ENCODE data around the gene ZC3H18.

Gene ZC3H18

DNA sequence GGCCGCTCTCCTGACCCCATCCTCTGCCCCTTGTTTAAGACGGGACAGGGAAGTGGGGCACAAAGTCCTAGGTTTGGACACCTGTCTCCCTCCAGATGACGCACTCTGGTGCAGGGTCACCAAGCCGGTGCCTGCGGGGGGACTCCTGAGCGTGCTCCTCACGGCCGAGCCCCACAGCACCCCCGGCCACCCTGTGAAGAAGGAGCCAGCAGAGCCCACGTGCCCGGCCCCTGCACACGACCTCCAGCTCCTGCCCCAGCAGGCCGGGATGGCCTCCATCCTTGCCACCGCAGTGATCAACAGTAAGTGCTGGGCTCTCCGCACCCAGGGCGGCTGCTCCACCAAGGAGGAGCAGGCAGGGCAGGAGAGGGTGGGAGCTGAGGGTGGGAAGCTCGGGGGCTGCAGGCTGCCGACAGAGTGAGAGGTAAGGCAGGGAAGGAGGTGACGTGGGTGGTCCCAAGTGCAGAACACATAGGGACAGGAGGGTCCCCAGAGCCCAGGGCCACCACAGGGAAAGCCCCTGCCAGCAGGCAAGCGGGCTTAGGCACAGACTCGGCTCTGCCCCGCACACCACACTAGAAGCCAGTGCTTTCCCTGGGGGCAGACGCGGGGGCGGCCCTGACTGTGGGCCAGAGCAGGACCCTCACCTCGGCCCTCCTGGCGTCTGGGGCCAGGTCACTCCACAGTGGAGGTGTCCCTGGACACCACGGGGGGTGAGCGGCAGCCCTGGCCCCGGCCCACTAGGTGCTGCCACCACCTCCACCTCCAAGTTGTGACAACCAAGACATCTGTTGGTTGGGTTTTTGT lies 42.1 kb upstream of the ZC3H18 start:
- TF ChIP-seq, protein P1, sequence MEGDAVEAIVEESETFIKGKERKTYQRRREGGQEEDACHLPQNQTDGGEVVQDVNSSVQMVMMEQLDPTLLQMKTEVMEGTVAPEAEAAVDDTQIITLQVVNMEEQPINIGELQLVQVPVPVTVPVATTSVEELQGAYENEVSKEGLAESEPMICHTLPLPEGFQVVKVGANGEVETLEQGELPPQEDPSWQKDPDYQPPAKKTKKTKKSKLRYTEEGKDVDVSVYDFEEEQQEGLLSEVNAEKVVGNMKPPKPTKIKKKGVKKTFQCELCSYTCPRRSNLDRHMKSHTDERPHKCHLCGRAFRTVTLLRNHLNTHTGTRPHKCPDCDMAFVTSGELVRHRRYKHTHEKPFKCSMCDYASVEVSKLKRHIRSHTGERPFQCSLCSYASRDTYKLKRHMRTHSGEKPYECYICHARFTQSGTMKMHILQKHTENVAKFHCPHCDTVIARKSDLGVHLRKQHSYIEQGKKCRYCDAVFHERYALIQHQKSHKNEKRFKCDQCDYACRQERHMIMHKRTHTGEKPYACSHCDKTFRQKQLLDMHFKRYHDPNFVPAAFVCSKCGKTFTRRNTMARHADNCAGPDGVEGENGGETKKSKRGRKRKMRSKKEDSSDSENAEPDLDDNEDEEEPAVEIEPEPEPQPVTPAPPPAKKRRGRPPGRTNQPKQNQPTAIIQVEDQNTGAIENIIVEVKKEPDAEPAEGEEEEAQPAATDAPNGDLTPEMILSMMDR (IDR thresholded peaks at IDR 0.05; ENCODE audit: extremely low read depth, insufficient read depth, missing control alignments), result no peak
- DNase-seq (ENCODE audit: low spot score), result no peak
- in situ Hi-C loops (cut with MboI; ENCODE audit: low pct_unique_long_range_greater_than_20kb, low sequenced_read_pairs, unreplicated experiment), result loop anchor here (25.0 kb wide), 1 partner anchor 91 kb away; no protein-coding TSS in a partner anchor

- in situ Hi-C loops (cut with MboI; ENCODE audit: low pct_unique_long_range_greater_than_20kb, low sequenced_read_pairs, unreplicated experiment), result loop anchor here (25.0 kb wide), 1 partner anchor 92 kb away; no protein-coding TSS in a partner anchor
Measured at GRCh38 chr16:88528902-88529318, 41.3 kb upstream of the ZC3H18 start.

DNA sequence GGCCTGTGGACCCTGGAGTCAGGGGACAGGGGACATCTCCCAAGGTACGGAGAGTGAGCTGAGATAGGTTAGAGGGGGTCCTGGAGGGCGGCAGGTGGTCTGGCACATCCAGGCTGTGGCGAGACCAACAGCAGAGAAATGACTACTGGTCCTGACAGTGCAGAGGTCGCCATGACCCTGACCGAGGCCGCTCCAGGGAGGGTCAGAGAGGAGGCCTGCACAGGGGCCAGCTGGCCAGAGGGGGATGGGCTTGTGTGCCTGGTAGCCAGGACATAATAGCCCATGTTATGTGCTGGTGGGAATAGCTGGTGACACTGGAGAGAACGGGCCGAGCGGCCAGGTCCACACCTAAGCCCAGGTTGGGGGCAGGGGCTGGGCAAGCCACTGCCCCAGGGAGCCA lies 40.6 kb upstream of the ZC3H18 start:
- in situ Hi-C loops (cut with MboI; ENCODE audit: low pct_unique_long_range_greater_than_20kb, low sequenced_read_pairs, unreplicated experiment), result loop anchor here (25.0 kb wide), 1 partner anchor 92 kb away; no protein-coding TSS in a partner anchor
- TF ChIP-seq, protein P1 (IDR thresholded peaks at IDR 0.05; ENCODE audit: extremely low read depth, insufficient read depth, missing control alignments), result no peak
- DNase-seq (ENCODE audit: low spot score), result no peak

More at GRCh38 chr16:88528902-88529318, 41.3 kb upstream of the ZC3H18 start:
- TF ChIP-seq, protein P1 (IDR thresholded peaks at IDR 0.05; ENCODE audit: extremely low read depth, insufficient read depth, missing control alignments), result no peak
- no peak for DNase-seq (ENCODE audit: low spot score)

GRCh38 chr16:88530051-88530857 lies 39.9 kb upstream of the ZC3H18 start:
- DNase-seq (ENCODE audit: low spot score), result no peak
- TF ChIP-seq, protein P1 (IDR thresholded peaks at IDR 0.05; ENCODE audit: extremely low read depth, insufficient read depth, missing control alignments), result no peak
- in situ Hi-C loops (cut with MboI; ENCODE audit: low pct_unique_long_range_greater_than_20kb, low sequenced_read_pairs, unreplicated experiment), result loop anchor here (25.0 kb wide), 1 partner anchor 93 kb away; no protein-coding TSS in a partner anchor

- TF ChIP-seq, protein P1 (IDR thresholded peaks at IDR 0.05; ENCODE audit: extremely low read depth, insufficient read depth, missing control alignments), result no peak
- in situ Hi-C loops (cut with MboI; ENCODE audit: low pct_unique_long_range_greater_than_20kb, low sequenced_read_pairs, unreplicated experiment), result loop anchor here (25.0 kb wide), 1 partner anchor 94 kb away; no protein-coding TSS in a partner anchor
- DNase-seq (ENCODE audit: low spot score), result no peak
Measured at GRCh38 chr16:88530858-88531203, 39.4 kb upstream of the ZC3H18 start.

GRCh38 chr16:88531346-88531745 lies 38.9 kb upstream of the ZC3H18 start:
- DNase-seq (ENCODE audit: low spot score), result no peak
- TF ChIP-seq, protein P1 (IDR thresholded peaks at IDR 0.05; ENCODE audit: extremely low read depth, insufficient read depth, missing control alignments), result no peak
- in situ Hi-C loops (cut with MboI; ENCODE audit: low pct_unique_long_range_greater_than_20kb, low sequenced_read_pairs, unreplicated experiment), result loop anchor here (25.0 kb wide), 1 partner anchor 94 kb away; no protein-coding TSS in a partner anchor
